H9 (cell line): ENCODE measurements around the gene PCDH9. TPM values are rescaled to one million over a fixed set of nuclear protein-coding genes. Genes with fewer than 3 reads are reported as not detected.

Source experiments
- DNase-seq: peaks from one replicate; pipeline ENCODE4 v3.0.0-alpha.2; 2017
- H2AFZ ChIP-seq: one replicate; pipeline ENCODE4 v1.6.1; 2013; ENCODE audit warnings: mild to moderate bottlenecking, low read length, control low read depth, moderate library complexity
- H2AK5ac ChIP-seq: 2 replicates; pipeline ENCODE4 v1.6.1; 2013; ENCODE audit warnings: low read length, control low read depth, mixed read lengths; ENCODE audit not compliant: insufficient read length
- H2BK120ac ChIP-seq: one replicate; pipeline ENCODE4 v1.6.1; 2013; ENCODE audit warnings: low read depth, mild to moderate bottlenecking, low read length, control low read depth, inconsistent platforms; ENCODE audit not compliant: poor library complexity, severe bottlenecking
- H2BK12ac ChIP-seq: 2 replicates; pipeline ENCODE4 v1.6.1; 2013; ENCODE audit warnings: low read length, control low read depth, mixed read lengths, low read depth; ENCODE audit not compliant: insufficient read length
- H2BK15ac ChIP-seq: 2 replicates; pipeline ENCODE4 v1.6.1; 2013; ENCODE audit warnings: low read depth, low read length, control low read depth
- H2BK20ac ChIP-seq: one replicate; pipeline ENCODE4 v1.6.1; 2013; ENCODE audit warnings: low read depth, mild to moderate bottlenecking, low read length, control low read depth, inconsistent platforms; ENCODE audit not compliant: poor library complexity, severe bottlenecking
- H2BK5ac ChIP-seq: 2 replicates; pipeline ENCODE4 v1.6.1; 2013; ENCODE audit warnings: low read length, control low read depth, mixed read lengths; ENCODE audit not compliant: insufficient read length
- H3K14ac ChIP-seq: 2 replicates; pipeline ENCODE4 v1.6.1; 2013; ENCODE audit warnings: low read length, control low read depth; ENCODE audit not compliant: insufficient read depth
- H3K18ac ChIP-seq: 2 replicates; pipeline ENCODE4 v1.6.1; 2013; ENCODE audit warnings: low read depth, mild to moderate bottlenecking, mixed read lengths, low read length, control low read depth; ENCODE audit not compliant: insufficient read length
- H3K23ac ChIP-seq: 2 replicates; pipeline ENCODE4 v1.6.1; 2013; ENCODE audit warnings: low read length, control low read depth, mixed read lengths, low read depth; ENCODE audit not compliant: insufficient read length
- H3K23me2 ChIP-seq: 2 replicates; pipeline ENCODE4 v1.6.1; 2013; ENCODE audit warnings: low read depth, mild to moderate bottlenecking, mixed read lengths, low read length, control low read depth; ENCODE audit not compliant: insufficient read length, poor library complexity, severe bottlenecking
- H3K27ac ChIP-seq: 2 replicates; pipeline ENCODE4 v1.5.1; 2013; ENCODE audit warnings: low read length, control low read depth, mixed read lengths, low read depth; ENCODE audit not compliant: insufficient read length
- H3K27me3 ChIP-seq: 2 replicates; pipeline ENCODE4 v1.6.1; 2013; ENCODE audit warnings: low read length, control low read depth, inconsistent platforms; ENCODE audit not compliant: insufficient read depth
- H3K4ac ChIP-seq: 2 replicates; pipeline ENCODE4 v1.6.1; 2013; ENCODE audit warnings: low read depth, mild to moderate bottlenecking, control low read depth, inconsistent platforms, low read length, moderate library complexity
- H3K4me1 ChIP-seq: 2 replicates; pipeline ENCODE4 v1.6.1; 2013; ENCODE audit warnings: low read length, control low read depth, inconsistent platforms; ENCODE audit not compliant: insufficient read depth
- H3K4me2 ChIP-seq: 2 replicates; pipeline ENCODE4 v1.6.1; 2013; ENCODE audit warnings: low read length, control low read depth, mixed read lengths; ENCODE audit not compliant: insufficient read length, insufficient read depth
- H3K56ac ChIP-seq: 2 replicates; pipeline ENCODE4 v1.6.1; 2013; ENCODE audit warnings: low read depth, mild to moderate bottlenecking, mixed read lengths, low read length, control low read depth; ENCODE audit not compliant: insufficient read length
- H3K79me1 ChIP-seq: 2 replicates; pipeline ENCODE4 v1.6.1; 2013; ENCODE audit warnings: low read depth, mild to moderate bottlenecking, moderate library complexity, low read length, control low read depth, inconsistent platforms; ENCODE audit not compliant: insufficient read depth, poor library complexity, severe bottlenecking
- H3K79me2 ChIP-seq: 2 replicates; pipeline ENCODE4 v1.6.1; 2013; ENCODE audit warnings: low read length, control low read depth, inconsistent platforms; ENCODE audit not compliant: insufficient read depth
- H3K9ac ChIP-seq: 2 replicates; pipeline ENCODE4 v1.6.1; 2013; ENCODE audit warnings: low read length, control low read depth, mixed read lengths; ENCODE audit not compliant: insufficient read length; ENCODE audit errors: extremely low read depth
- H3K9me3 ChIP-seq: one replicate; pipeline ENCODE4 v1.6.1; 2013; ENCODE audit warnings: low read depth, low read length, inconsistent platforms; ENCODE audit not compliant: control insufficient read depth
- H3T11ph ChIP-seq: one replicate; pipeline ENCODE4 v1.6.1; 2013; ENCODE audit warnings: mild to moderate bottlenecking, low read length, control low read depth, inconsistent platforms
- H4K20me1 ChIP-seq: one replicate; pipeline ENCODE4 v1.6.1; 2013; ENCODE audit not compliant: control insufficient read depth, insufficient read length, insufficient read depth
- H4K5ac ChIP-seq: 2 replicates; pipeline ENCODE4 v1.6.1; 2013; ENCODE audit warnings: low read depth, mild to moderate bottlenecking, mixed read lengths, low read length, control low read depth; ENCODE audit not compliant: insufficient read length
- H4K8ac ChIP-seq: replicated peaks from 2 replicates; pipeline ENCODE4 v1.6.1; 2013; ENCODE audit warnings: low read length, control low read depth, mixed read lengths, low read depth; ENCODE audit not compliant: insufficient read length
- H4K91ac ChIP-seq: 2 replicates; pipeline ENCODE4 v1.6.1; 2013; ENCODE audit warnings: low read depth, mild to moderate bottlenecking, moderate library complexity, mixed read lengths, low read length, control low read depth; ENCODE audit not compliant: insufficient read length
- H3K27ac Mint-ChIP-seq, 3 experiments: 2 replicates in 2 of 3; 3 replicates in 1 of 3; pipeline ENCODE4 v1.8.0; 2020 to 2021; ENCODE audit warnings: mixed read lengths in 3 of 3, mild to moderate bottlenecking in 1 of 3, moderate library complexity in 1 of 3
- H3K27me3 Mint-ChIP-seq: 2 replicates; pipeline ENCODE4 v1.8.0; 2021; ENCODE audit warnings: low read depth, mild to moderate bottlenecking, moderate library complexity, mixed read lengths
- H3K36me3 Mint-ChIP-seq, 3 experiments: 2 replicates in 2 of 3; 3 replicates in 1 of 3; pipeline ENCODE4 v1.8.0; 2020 to 2021; ENCODE audit warnings: low read depth in 3 of 3, mixed read lengths in 3 of 3; ENCODE audit not compliant: insufficient read depth in 1 of 3
- H3K4me1 Mint-ChIP-seq, 2 experiments: 2 replicates each; pipeline ENCODE4 v1.8.0; 2020; ENCODE audit warnings: mixed read lengths in 2 of 2
- H3K4me3 Mint-ChIP-seq, 2 experiments: 2 replicates in 1 of 2; 3 replicates in 1 of 2; pipeline ENCODE4 v1.8.0; 2020 to 2021; ENCODE audit warnings: mild to moderate bottlenecking in 2 of 2, mixed read lengths in 2 of 2, moderate library complexity in 1 of 2
- H3K9me3 Mint-ChIP-seq, 2 experiments: 2 replicates in 1 of 2; 3 replicates in 1 of 2; pipeline ENCODE4 v1.8.0; 2020; ENCODE audit warnings: mild to moderate bottlenecking in 2 of 2, mixed read lengths in 2 of 2, moderate library complexity in 1 of 2
- CTCF ChIP-seq: fragments of 200-600 bp; sonication (generic); conservative IDR thresholded peaks from 3 replicates; pipeline ENCODE4 v1.8.0; 2021; ENCODE audit warnings: antibody characterized with exemption, mild to moderate bottlenecking
- WGBS: extraction: QIAGEN DNeasy Blood & Tissue Kit; methylation state at CpG from one replicate; pipeline ENCODE4 v1.1.7; 2013; ENCODE audit warnings: missing lambda C conversion rate, low lambda C conversion rate, mixed read lengths; ENCODE audit not compliant: insufficient read length; ENCODE audit errors: extremely low coverage; 5-methylcytosine and 5-hydroxymethylcytosine counted together
- total RNA-seq: library from RNA; stranded (reverse); gene quantifications from 2 replicates; pipeline ENCODE4 v1.2.1, GENCODE V29; 2021

PCDH9 gene
- total RNA-seq, 1 experiment from 2014 or later = 0.11 TPM

DNA sequence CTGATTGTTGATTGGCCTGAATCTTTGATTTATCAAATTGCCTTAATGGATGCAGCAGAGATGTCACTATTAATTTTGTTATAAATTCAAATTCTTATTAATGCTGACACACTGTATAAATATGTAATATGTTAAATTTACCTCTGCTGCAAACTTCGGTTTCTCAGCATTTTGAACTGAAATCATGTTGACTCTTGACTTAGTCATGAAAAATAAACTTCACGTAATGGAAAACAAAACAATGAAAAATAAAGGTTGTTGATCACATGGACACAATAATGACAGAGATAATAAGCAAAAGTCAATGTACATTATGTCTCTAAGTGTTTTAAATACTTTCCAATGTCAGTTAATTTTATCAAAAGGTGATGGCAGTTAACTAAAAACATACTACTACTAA, 827.6 kb downstream of the PCDH9 start:
- Histone ChIP-seq H2BK5ac (no peak overlapping the region), H3T11ph (no peak overlapping the region), H4K8ac (no peak overlapping the region), H3K23me2 (no peaks in the 10 kb centered on the region), H3K27ac (no peak overlapping the region), H3K18ac (no peak overlapping the region), H4K5ac (no peak overlapping the region), H3K4ac (no peak overlapping the region), H3K23ac (no peak overlapping the region), H3K9ac (no peak overlapping the region), H3K9me3 (no peaks in the 10 kb centered on the region), H2BK20ac (no peak overlapping the region), H2BK15ac (no peak overlapping the region), H4K20me1 (no peaks in the 10 kb centered on the region), H4K91ac (no peak overlapping the region), H2AK5ac (no peak overlapping the region), H3K79me2 (no peaks in the 10 kb centered on the region), H2AFZ (no peak overlapping the region), H3K79me1 (no peaks in the 10 kb centered on the region), H3K14ac (no peak overlapping the region), H3K27me3 (no peaks in the 10 kb centered on the region), H2BK12ac (no peak overlapping the region), H2BK120ac (no peak overlapping the region), H3K4me1 (no peaks in the 10 kb centered on the region; the same call in 1 of the 2 replicates), H3K56ac (no peak overlapping the region), H3K4me2 (no peak overlapping the region)
- H3K27ac Mint-ChIP-seq = no peak overlapping the region
- no peak for DNase-seq
- TF ChIP-seq CTCF = no peak
- no peak overlapping the region for H3K4me3 Mint-ChIP-seq
- no CpG with 5 or more reads among the region's 2 CpGs for WGBS
- H3K36me3 Mint-ChIP-seq = no peaks in the 10 kb centered on the region
- H3K9me3 Mint-ChIP-seq = no peaks in the 10 kb centered on the region
- no peaks in the 10 kb centered on the region for H3K27me3 Mint-ChIP-seq
- H3K4me1 Mint-ChIP-seq = peaks cover 6% of the 10 kb centered on the region in 2 experiments; a peak in 3 of 4 replicates
